HG03135 (cell line): ENCODE measurements around the gene SLC6A11.

Source experiments
- ATAC-seq: cut with Tn5 transposase; IDR thresholded peaks from one replicate; pipeline ENCODE4 v1.9.1; 2021; ENCODE audit warnings: mild to moderate bottlenecking, moderate library complexity; ENCODE audit not compliant: unreplicated experiment

SLC6A11 gene

DNA sequence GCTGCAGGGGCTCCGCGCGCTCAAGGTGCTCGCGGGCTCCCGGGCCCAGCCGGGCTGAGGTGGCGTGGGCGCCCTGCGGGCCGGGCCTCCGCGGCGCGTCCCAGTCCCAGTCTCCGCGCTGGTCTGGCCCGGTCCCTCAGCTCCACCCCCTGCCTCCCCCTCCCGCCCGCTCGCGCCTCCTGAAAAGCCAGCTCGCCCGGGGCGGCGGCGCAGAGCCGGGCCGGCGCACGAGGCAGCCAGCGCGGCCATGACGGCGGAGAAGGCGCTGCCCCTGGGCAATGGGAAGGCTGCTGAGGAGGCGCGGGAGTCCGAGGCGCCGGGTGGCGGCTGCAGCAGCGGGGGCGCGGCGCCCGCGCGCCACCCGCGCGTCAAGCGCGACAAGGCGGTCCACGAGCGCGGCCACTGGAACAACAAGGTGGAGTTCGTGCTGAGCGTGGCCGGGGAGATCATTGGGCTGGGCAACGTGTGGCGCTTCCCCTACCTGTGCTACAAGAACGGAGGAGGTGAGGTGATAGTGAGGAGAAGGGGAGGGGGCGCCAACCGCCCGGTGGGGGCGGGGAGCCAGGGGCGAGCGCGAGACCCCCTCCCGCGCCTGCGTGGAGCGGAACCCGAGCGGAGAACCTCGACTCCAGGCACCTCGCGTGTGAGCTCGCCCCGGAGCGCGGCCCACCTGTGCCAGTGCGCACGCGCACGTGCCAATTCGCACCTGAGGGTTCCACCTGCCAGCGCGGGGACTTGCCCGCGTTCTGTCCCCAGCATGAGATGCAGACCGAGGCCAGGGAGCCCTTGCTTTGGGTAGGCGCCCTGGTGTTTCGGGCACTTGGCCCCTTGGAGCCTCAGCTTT is at the start of gene SLC6A11:
SLC6A11 (plus strand) TSS at position 210 of the 844 bp plus-strand sequence; CDS start at position 248, 38 bp downstream.
- ATAC-seq, result no peak

- no peak for ATAC-seq
These were observed 47.2 kb upstream of the SLC6A11 start for GRCh38 chr3:10768708-10769394.

DNA sequence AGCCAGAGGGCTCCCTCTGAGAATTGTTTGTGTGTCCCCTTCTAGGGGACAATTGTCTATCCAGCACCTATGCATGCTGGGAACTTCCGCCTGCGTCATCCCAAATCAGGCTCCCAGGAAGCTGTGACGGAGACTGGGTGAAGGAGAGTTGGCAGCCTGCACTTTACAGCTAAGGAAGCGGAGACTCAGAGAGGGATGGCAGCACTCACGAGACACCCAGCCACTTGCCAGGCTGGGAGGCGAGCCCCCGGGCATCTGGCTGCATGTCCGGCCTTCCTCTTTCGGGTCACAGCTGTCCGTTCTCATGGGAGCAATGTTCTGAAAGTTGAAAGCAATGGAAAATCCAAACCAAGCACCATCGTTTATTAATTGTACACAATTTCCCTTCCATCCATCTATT is 45.5 kb upstream of the SLC6A11 start:
- ATAC-seq, result no peak

- no peak for ATAC-seq
These were observed 45.0 kb upstream of the SLC6A11 start for GRCh38 chr3:10770981-10771380.

DNA sequence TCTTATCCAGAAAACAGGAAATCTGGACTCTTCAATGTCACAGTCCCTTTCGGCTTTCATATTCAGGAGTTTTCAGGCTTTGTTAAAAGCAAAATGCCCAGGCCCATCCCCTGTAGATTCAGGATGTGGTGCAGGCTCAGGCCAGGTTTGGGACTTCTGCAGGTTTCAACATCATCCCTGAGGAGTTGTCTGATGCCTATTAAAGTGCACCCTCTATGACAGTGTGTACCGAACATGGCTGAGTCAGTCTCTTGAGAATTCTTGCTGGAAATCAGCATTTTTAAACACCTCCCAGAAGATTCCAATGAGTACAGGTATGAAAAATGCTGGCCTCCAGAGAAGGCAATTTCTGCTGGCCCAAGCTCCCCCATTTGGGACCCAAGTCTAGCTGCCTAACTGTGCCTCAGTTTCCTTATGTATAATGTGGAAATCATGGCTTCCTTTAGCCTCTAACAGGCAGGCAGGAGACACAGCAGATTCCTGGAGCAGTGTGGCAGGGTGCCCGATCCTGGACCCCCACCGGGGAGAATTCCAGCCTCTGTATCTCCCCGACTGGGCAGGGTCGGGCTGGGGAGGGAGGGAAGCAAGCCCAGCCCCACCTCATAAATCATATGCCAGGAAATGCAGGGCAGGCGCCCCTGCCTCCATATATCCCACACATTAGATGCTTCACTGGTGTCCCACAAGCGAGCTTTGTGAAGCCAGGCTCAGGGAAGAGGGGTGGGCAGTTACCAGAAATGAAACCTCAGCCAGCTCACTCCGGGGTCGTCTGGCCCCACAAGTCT is 44.4 kb upstream of the SLC6A11 start:
- no peak for ATAC-seq

- ATAC-seq, result no peak
These were observed 43.5 kb upstream of the SLC6A11 start for GRCh38 chr3:10772271-10773161.

DNA sequence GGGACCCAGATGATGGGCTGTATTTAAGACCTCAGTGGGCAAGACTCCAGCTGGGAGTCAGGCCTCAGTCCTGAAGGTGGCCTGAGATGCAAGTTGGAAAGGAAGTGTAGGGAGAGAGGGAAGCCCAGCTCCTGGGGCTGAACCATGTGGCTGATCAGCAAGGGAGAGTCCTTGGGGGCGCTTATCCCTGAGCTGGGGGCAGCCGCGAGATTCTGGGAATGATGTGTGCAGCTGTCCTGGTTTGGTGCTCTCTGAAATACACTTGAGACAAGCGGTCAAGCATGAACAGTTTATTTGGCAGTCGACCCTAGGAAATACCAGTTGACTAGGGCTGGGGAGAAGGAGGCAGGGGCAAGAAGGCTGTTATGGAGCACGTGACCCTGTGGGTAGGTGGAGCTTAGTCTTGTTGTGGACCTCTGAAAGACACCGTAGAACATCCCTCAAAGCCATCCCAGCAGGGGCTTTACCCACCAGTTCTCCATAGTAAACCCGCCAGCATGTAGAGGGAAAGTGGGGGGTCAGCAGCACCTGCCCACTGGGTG is 41.8 kb upstream of the SLC6A11 start:
- no peak for ATAC-seq

GRCh38 chr3:10774825-10775224 is 41.2 kb upstream of the SLC6A11 start:
- ATAC-seq, result no peak

GRCh38 chr3:10775259-10775658 is 40.8 kb upstream of the SLC6A11 start:
- ATAC-seq, result no peak

- ATAC-seq, result no peak
These were observed 40.2 kb upstream of the SLC6A11 start for GRCh38 chr3:10775828-10776227.

DNA sequence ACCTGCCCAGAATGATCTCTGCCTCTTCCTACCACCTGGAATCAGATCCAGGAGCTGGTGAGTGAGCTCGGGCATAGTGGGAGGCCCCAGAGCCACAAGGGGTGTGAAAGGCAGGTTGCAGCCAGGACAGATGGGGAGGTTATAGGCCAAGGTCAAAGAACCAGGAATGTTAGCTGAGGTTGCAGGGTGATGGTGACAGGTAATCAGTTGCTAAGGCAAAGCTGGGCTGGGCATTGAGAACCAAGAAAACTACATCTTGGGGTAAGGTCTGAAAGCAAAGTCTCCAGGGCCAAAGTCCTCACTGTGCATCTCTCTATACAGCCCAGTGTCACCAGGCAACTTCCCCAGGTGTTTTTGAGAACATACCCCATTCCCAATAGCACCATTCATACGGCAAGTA is 38.4 kb upstream of the SLC6A11 start:
- no peak for ATAC-seq

DNA sequence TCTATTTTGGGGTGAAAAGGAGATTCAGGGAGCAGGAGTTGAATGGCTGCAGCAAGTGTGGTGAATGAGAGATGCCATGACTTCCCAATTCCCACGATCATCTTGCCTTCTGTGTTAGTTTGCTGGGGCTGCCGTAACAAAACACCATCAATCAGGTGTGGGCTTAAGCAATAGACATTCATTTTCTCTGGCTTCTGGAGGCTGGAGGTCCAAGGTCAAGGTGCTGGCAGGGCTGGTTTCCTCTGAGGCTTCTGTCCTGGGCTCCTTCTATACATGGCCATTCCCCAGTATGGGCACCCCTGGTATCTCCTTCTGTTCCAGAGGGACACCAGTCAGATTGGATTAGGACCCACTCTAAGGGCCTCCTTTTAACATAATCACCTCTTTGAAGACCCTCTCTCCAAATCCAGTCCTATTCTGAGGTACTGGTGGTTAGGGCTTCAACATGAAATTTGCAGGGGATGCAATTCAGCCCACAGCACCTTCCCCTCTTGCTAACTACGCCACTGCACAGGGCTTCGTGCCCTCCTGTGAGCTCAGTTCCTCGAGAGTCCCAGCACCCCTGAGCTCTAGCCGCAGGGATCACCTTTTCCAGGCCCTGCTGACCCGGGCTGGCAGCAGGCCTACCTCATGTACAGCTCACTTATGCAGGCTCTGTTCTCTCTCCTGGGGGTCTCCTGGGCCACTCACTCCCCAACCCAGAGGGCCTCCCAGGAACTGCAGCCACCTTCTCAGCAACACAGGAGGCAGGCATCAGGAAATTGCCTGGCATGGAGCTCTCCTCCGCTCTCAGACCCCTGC is 37.3 kb upstream of the SLC6A11 start:
- no peak for ATAC-seq

- no peak for ATAC-seq
These were observed 36.7 kb upstream of the SLC6A11 start for GRCh38 chr3:10779293-10779805.

DNA sequence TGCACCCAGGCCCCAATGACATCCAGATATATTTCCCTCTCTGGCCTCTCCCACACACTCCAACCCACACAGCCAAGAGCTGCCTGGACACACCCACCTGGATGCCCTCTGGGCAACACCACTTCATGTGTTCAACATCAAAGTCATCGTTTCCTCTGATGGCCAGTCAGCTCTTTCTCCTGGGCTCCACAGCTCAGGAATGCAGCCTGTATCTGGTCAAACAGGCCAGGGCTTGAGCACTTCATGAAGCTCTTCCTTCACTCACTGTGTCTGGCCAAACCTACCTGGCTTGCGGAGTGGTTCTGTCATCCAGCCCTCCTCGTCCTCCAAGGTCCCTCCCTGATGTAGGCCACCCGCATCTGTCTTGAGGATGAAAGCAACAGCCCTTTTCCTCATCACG is 35.8 kb upstream of the SLC6A11 start:
- no peak for ATAC-seq

GRCh38 chr3:10780922-10781321 is 35.1 kb upstream of the SLC6A11 start:
- no peak for ATAC-seq

- no peak for ATAC-seq
These were observed 34.0 kb upstream of the SLC6A11 start for GRCh38 chr3:10781981-10782380.

DNA sequence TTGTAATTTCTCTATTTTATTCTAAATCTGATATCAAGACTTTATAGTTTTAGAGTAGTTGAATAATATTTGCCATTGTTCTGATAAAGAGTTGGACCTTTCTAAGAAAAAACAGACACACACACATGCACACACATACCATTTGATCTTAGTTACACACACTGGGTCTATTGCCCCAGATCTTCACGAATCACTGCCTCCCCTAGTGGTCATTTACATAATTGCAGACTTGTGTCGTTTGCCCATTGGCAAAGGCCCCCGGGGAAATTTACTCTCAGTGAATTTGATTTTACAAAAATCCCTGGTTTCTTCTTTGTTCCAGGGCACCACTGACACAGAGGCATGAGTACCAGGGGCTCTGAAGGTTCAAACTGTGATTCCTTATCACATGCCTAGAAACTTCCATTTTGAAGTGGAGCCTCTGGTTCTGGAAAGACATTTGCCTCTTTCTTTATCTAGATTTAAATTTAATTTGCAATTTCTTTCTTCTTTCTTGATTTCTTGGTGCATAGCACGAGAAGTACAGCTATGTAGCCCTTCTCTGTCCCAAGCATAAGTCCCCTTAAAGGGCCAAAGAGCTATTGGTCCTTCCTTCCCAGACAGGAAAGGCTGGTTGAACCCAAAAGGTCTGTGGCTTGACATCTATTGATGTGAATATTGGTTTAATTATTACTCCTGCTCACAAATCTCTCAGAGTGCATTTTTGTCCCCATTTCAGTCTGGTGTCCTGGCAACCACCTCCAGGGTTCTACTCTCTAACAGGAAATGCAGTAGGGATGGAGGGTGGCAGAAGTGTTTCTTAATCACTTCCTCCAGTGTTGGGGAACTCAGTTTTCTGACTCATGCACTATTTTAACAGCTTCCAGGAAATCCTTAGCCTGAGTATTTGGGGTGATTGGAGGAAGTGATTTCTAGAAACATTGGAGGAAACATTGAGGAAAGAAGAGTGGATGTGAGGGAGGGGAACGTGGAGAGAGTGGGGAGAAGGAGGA is 32.4 kb upstream of the SLC6A11 start:
- ATAC-seq, result no peak

DNA sequence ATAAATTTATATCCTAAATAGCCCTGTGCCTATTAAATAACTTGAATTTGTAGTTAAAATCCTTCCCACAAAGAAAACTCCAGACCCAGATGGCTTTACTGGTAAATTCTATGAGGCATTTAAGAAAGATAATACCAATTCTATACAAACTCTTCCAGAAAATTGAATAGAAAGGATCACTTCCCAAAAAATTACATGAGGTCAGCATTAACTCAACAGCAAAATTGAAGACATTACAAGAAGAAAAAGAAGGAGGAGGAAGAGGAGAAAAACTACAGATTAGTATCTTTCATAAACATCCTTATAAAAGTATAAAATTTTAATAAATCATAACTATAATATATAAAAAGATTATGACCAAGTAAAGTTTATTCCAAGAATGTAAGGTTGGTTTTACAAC is 29.4 kb upstream of the SLC6A11 start:
- no peak for ATAC-seq
